H1 (cell line): ENCODE data around the gene USP1. TPM values are rescaled to one million over a fixed set of nuclear protein-coding genes. Genes with fewer than 3 reads are reported as not detected.

ENCODE experiments used
- CTCF ChIA-PET: fragments of 300-600 bp; sonication (Branson Sonifier 250); formaldehyde crosslinking; loops from one replicate; lab custom pipeline; 2021; ENCODE audit not compliant: partially characterized antibody; lab: Charles Lee
- POLR2A ChIA-PET: fragments of 300-600 bp; sonication (Branson Sonifier 250); formaldehyde crosslinking; loops from one replicate; lab custom pipeline; 2021; ENCODE audit warnings: inconsistent platforms; ENCODE audit not compliant: partially characterized antibody; lab: Charles Lee
- DNase-seq, 2 experiments: peaks; one replicate each; pipeline versions ENCODE4 v3.0.0 to v3.0.0-alpha.2; 2010 to 2022; ENCODE audit warnings: low spot score in 2 of 2, low read depth in 1 of 2, mixed read lengths in 1 of 2
- FAIRE-seq: peaks from 2 replicates; lab custom pipeline; 2011; peaks lifted over from hg19 to GRCh38; lab: Jason Lieb, UNC
- H2AFZ ChIP-seq: 2 replicates; pipeline ENCODE4 v1.8.1; 2012; ENCODE audit warnings: low read length, inconsistent platforms
- H2AK5ac ChIP-seq: 2 replicates; pipeline ENCODE4 v1.6.1; 2013; ENCODE audit warnings: low read depth, low read length
- H2BK120ac ChIP-seq: replicated peaks from 2 replicates; pipeline ENCODE3; 2013; ENCODE audit warnings: low read depth, low read length, inconsistent platforms
- H2BK12ac ChIP-seq: 2 replicates; pipeline ENCODE4 v1.6.1; 2013; ENCODE audit warnings: low read depth, low read length
- H2BK15ac ChIP-seq: 2 replicates; pipeline ENCODE4 v1.6.1; 2013; ENCODE audit warnings: low read length
- H2BK20ac ChIP-seq: 2 replicates; pipeline ENCODE4 v1.6.1; 2013; ENCODE audit warnings: low read length
- H2BK5ac ChIP-seq: 2 replicates; pipeline ENCODE4 v1.6.1; 2013; ENCODE audit warnings: low read depth, low read length
- H3K14ac ChIP-seq: 2 replicates; pipeline ENCODE4 v1.6.1; 2013; ENCODE audit warnings: inconsistent platforms; ENCODE audit not compliant: insufficient read length
- H3K18ac ChIP-seq: 2 replicates; pipeline ENCODE4 v1.6.1; 2013; ENCODE audit warnings: low read length; ENCODE audit errors: extremely low read depth
- H3K23ac ChIP-seq: 2 replicates; pipeline ENCODE4 v1.6.1; 2013; ENCODE audit warnings: inconsistent platforms; ENCODE audit not compliant: insufficient read length
- H3K23me2 ChIP-seq: 2 replicates; pipeline ENCODE4 v1.6.1; 2013; ENCODE audit warnings: low read depth, low read length
- H3K27ac ChIP-seq: 2 replicates; pipeline ENCODE4 v1.6.1; 2011; ENCODE audit warnings: low read depth, low read length, inconsistent platforms
- H3K27me3 ChIP-seq, 4 experiments: replicated peaks in 1 of 4; 1 replicate in 1 of 4; 2 replicates in 3 of 4; pipeline versions ENCODE4 v1.6.1 to v1.8.1; 2011 to 2013; ENCODE audit warnings: low read length in 3 of 4, mild to moderate bottlenecking in 3 of 4, inconsistent platforms in 2 of 4, mixed read lengths in 2 of 4, moderate library complexity in 1 of 4; ENCODE audit not compliant: control insufficient read depth in 3 of 4, insufficient read depth in 3 of 4; ENCODE audit errors: extremely low read depth in 1 of 4
- H3K36me3 ChIP-seq, 4 experiments: 2 replicates each; pipeline versions ENCODE4 v1.6.1 to v1.8.1; 2011 to 2013; ENCODE audit warnings: mild to moderate bottlenecking in 4 of 4, low read length in 3 of 4, moderate library complexity in 2 of 4, control low read depth in 1 of 4, inconsistent platforms in 1 of 4; ENCODE audit not compliant: insufficient read depth in 4 of 4, control insufficient read depth in 2 of 4
- H3K4ac ChIP-seq: replicated peaks from 2 replicates; pipeline ENCODE3; 2013; ENCODE audit warnings: low read length, low read depth, mixed read lengths, inconsistent platforms; ENCODE audit not compliant: insufficient read length
- H3K4me1 ChIP-seq, 4 experiments: replicated peaks in 1 of 4; 1 replicate in 1 of 4; 2 replicates in 3 of 4; pipeline versions ENCODE4 v1.6.1 to v1.8.1; 2011 to 2013; ENCODE audit warnings: low read length in 3 of 4, inconsistent platforms in 2 of 4, mixed read lengths in 1 of 4; ENCODE audit not compliant: insufficient read depth in 4 of 4, control insufficient read depth in 3 of 4
- H3K4me2 ChIP-seq, 2 experiments: 2 replicates each; pipeline versions ENCODE4 v1.6.1 to v1.8.1; 2011 to 2013; ENCODE audit warnings: low read depth in 2 of 2, low read length in 2 of 2, control low read depth in 1 of 2, inconsistent platforms in 1 of 2, mild to moderate bottlenecking in 1 of 2; ENCODE audit not compliant: insufficient read depth in 1 of 2
- H3K4me3 ChIP-seq, 4 experiments: fragments of 200-600, 300-600 bp in 1 of 4; sonication (generic), shearing (Covaris generic), sonication (Bioruptor Twin) in 1 of 4; 2 replicates each; pipeline versions ENCODE4 v1.5.1 to v1.8.1; 2011 to 2016; ENCODE audit warnings: low read length in 4 of 4, low read depth in 3 of 4, control low read depth in 2 of 4, inconsistent platforms in 2 of 4, mild to moderate bottlenecking in 2 of 4, mixed read lengths in 1 of 4, moderate library complexity in 1 of 4; ENCODE audit not compliant: insufficient read depth in 2 of 4; ENCODE audit errors: extremely low read depth in 1 of 4
- H3K56ac ChIP-seq: replicated peaks from 2 replicates; pipeline ENCODE3; 2013; ENCODE audit warnings: low read depth, mild to moderate bottlenecking, mixed read lengths, low read length, inconsistent platforms; ENCODE audit not compliant: insufficient read length
- H3K79me1 ChIP-seq: 2 replicates; pipeline ENCODE4 v1.6.1; 2013; ENCODE audit warnings: low read depth, low read length, control low read depth
- H3K79me2 ChIP-seq, 2 experiments: 2 replicates each; pipeline versions ENCODE4 v1.6.1 to v1.8.1; 2012 to 2013; ENCODE audit warnings: low read length in 2 of 2, mild to moderate bottlenecking in 2 of 2, inconsistent platforms in 1 of 2; ENCODE audit not compliant: insufficient read depth in 2 of 2, control insufficient read depth in 1 of 2
- H3K9ac ChIP-seq, 4 experiments: replicated peaks in 1 of 4; 1 replicate in 1 of 4; 2 replicates in 3 of 4; pipeline versions ENCODE4 v1.6.1 to v1.8.1; 2011 to 2013; ENCODE audit warnings: low read depth in 3 of 4, low read length in 3 of 4, control low read depth in 2 of 4, mild to moderate bottlenecking in 2 of 4, moderate library complexity in 2 of 4, inconsistent platforms in 1 of 4; ENCODE audit errors: extremely low read depth in 1 of 4
- H3K9me3 ChIP-seq, 2 experiments: 2 replicates each; pipeline versions ENCODE4 v1.6.1 to v1.8.1; 2012 to 2013; ENCODE audit warnings: mild to moderate bottlenecking in 2 of 2, moderate library complexity in 2 of 2, control low read depth in 1 of 2, inconsistent platforms in 1 of 2, low read depth in 1 of 2, low read length in 1 of 2, mixed read lengths in 1 of 2; ENCODE audit not compliant: insufficient read depth in 2 of 2
- H4K20me1 ChIP-seq, 2 experiments: replicated peaks in 1 of 2; 2 replicates each; pipeline versions ENCODE3 to v1.8.1; 2011 to 2013; ENCODE audit warnings: inconsistent platforms in 2 of 2, low read length in 2 of 2, mild to moderate bottlenecking in 1 of 2; ENCODE audit not compliant: insufficient read depth in 2 of 2, control insufficient read depth in 1 of 2
- H4K5ac ChIP-seq: 2 replicates; pipeline ENCODE4 v1.6.1; 2013; ENCODE audit warnings: low read length, low read depth, mixed read lengths, inconsistent platforms; ENCODE audit not compliant: insufficient read length
- H4K8ac ChIP-seq: 2 replicates; pipeline ENCODE4 v1.8.0; 2013; ENCODE audit warnings: mild to moderate bottlenecking, moderate library complexity, low read length, inconsistent platforms; ENCODE audit not compliant: insufficient read depth; ENCODE audit errors: extremely low read depth
- H4K91ac ChIP-seq: replicated peaks from 2 replicates; pipeline ENCODE3; 2013; ENCODE audit warnings: low read length, mixed read lengths, inconsistent platforms; ENCODE audit not compliant: insufficient read length
- BACH1 ChIP-seq: IDR thresholded peaks from 2 replicates; pipeline ENCODE4 v1.6.1; 2012; ENCODE audit warnings: low read length, improper control_type of control experiment
- CEBPB ChIP-seq: IDR thresholded peaks from 2 replicates; pipeline ENCODE4 v1.6.1; 2012; ENCODE audit warnings: low read depth, low read length
- E2F6 ChIP-seq: IDR thresholded peaks from 2 replicates; pipeline ENCODE4 v1.6.1; 2012; ENCODE audit warnings: inconsistent platforms
- EGR1 ChIP-seq: IDR thresholded peaks from 2 replicates; pipeline ENCODE4 v1.6.1; 2011; ENCODE audit warnings: low read depth, low read length, borderline replicate concordance
- EZH2 ChIP-seq: fragments of 200-600 bp; sonication (generic); IDR thresholded peaks from 2 replicates; pipeline ENCODE4 v1.7.1; 2012; ENCODE audit warnings: low read depth, mild to moderate bottlenecking, moderate library complexity, low read length, inconsistent platforms; ENCODE audit not compliant: severe bottlenecking
- GABPA ChIP-seq: IDR thresholded peaks from 2 replicates; pipeline ENCODE4 v1.6.1; 2011; ENCODE audit warnings: mild to moderate bottlenecking, low read length, moderate library complexity, borderline replicate concordance; ENCODE audit not compliant: insufficient read depth
- HDAC6 ChIP-seq: IDR thresholded peaks from one replicate; pipeline ENCODE4 v1.7.1; 2012; ENCODE audit warnings: low read depth, mild to moderate bottlenecking, inconsistent platforms, low read length, moderate library complexity
- JUN ChIP-seq: IDR thresholded peaks from 2 replicates; pipeline ENCODE4 v1.6.1; 2011; ENCODE audit warnings: low read depth, mild to moderate bottlenecking, improper control_type of control experiment, low read length
- NRF1 ChIP-seq: IDR thresholded peaks from 2 replicates; pipeline ENCODE4 v1.6.1; 2011; ENCODE audit warnings: mild to moderate bottlenecking, low read depth, low read length, improper control_type of control experiment
- SIN3A ChIP-seq, 2 experiments: IDR thresholded peaks in 1 of 2; conservative IDR thresholded peaks in 1 of 2; 2 replicates each; pipeline ENCODE4 v1.6.1; 2011 to 2012; ENCODE audit warnings: low read length in 2 of 2, improper control_type of control experiment in 1 of 2, low read depth in 1 of 2, mild to moderate bottlenecking in 1 of 2
- SP2 ChIP-seq: IDR thresholded peaks from 2 replicates; pipeline ENCODE4 v1.6.1; 2012; ENCODE audit warnings: mild to moderate bottlenecking, low read length, inconsistent platforms
- SP4 ChIP-seq: IDR thresholded peaks from 2 replicates; pipeline ENCODE4 v1.6.1; 2012; ENCODE audit warnings: low read length, inconsistent platforms
- TAF1 ChIP-seq: IDR thresholded peaks from 2 replicates; pipeline ENCODE4 v1.6.1; 2011; ENCODE audit warnings: mild to moderate bottlenecking, low read depth, low read length
- YY1 ChIP-seq: IDR thresholded peaks from 2 replicates; pipeline ENCODE4 v1.6.1; 2011; ENCODE audit warnings: low read depth, mild to moderate bottlenecking, low read length
- WGBS, 2 experiments: shearing (Covaris generic) in 1 of 2; methylation state at CpG; one replicate each; pipeline versions ENCODE4 v1.1.6 to v1.1.7; 2013 to 2015; ENCODE audit warnings: low lambda C conversion rate in 2 of 2, mixed read lengths in 2 of 2, inconsistent platforms in 1 of 2, low coverage in 1 of 2, missing lambda C conversion rate in 1 of 2; ENCODE audit not compliant: insufficient replicate concordance in 2 of 2, insufficient coverage in 1 of 2, insufficient read length in 1 of 2; ENCODE audit errors: extremely low coverage in 1 of 2, missing lambda C conversion rate in 1 of 2; 5-methylcytosine and 5-hydroxymethylcytosine counted together
- polyA plus RNA-seq, 7 experiments: library from polyadenylated mRNA; depleted of rRNA in 3 of 7; stranded (reverse) in 5 of 7; unstranded in 2 of 7; fragments of >200 nt in 5 of 7; fragments of 200-250 nt in 2 of 7; gene quantifications; 1 replicate in 5 of 7; 2 replicates in 1 of 7; 4 replicates in 1 of 7; pipeline versions ENCODE4 v1.2.1 to v1.2.3, GENCODE V29; 2011 to 2013; ENCODE audit warnings: missing spikeins in 2 of 7, mixed read lengths in 2 of 7
- total RNA-seq: library from RNA; stranded (reverse); fragmentation: NEBNext Ultra II Directional; extraction: Animal tissue kit (Norgen Biotek cat#: 25700); gene quantifications from 2 replicates; pipeline ENCODE4 v1.2.1, GENCODE V29; 2021
- TF ChIP-seq, protein P1 (sequence below): IDR thresholded peaks from 2 replicates; pipeline ENCODE4 v1.6.1; 2011; ENCODE audit warnings: low read depth, mild to moderate bottlenecking, low read length; ENCODE audit not compliant: insufficient read depth

Gene USP1
- total and polyA plus RNA-seq, 2 of the 8 experiments (the other 6 are each of a cell fraction or from before 2014, with no cell fraction given) = 9.1 to 49.6 TPM

GRCh38 chr1:62420214-62420613 is 16.6 kb upstream of the USP1 start:
- H3K4me2 ChIP-seq = no peak overlapping the region
- no peaks in the 10 kb centered on the region for H3K27me3 ChIP-seq
- CTCF ChIA-PET = no interaction called here
- H3K36me3 ChIP-seq = no peaks in the 10 kb centered on the region
- no peak overlapping the region for H3K27ac ChIP-seq
- H2AK5ac ChIP-seq = no peak overlapping the region
- no peak overlapping the region for H3K4me3 ChIP-seq
- H2BK15ac ChIP-seq = no peak overlapping the region
- H2AFZ ChIP-seq = no peak overlapping the region
- H2BK120ac ChIP-seq = no peak overlapping the region
- POLR2A ChIA-PET = no interaction called here
- no peak overlapping the region for H2BK12ac ChIP-seq
- H3K4ac ChIP-seq = no peak overlapping the region
- no peaks in the 10 kb centered on the region for H4K20me1 ChIP-seq
- H3K9ac ChIP-seq = no peak overlapping the region
- no peak for DNase-seq
- H3K79me2 ChIP-seq = no peaks in the 10 kb centered on the region
- H4K91ac ChIP-seq = no peak overlapping the region
- WGBS, 2 experiments = 82% methylated on average over 1 of the region's 1 CpG; no CpG with 5 or more reads in 1 of the 2 experiments
- no peak overlapping the region for H3K18ac ChIP-seq
- no peak overlapping the region for H2BK20ac ChIP-seq
- no peak overlapping the region for H3K56ac ChIP-seq
- no peaks in the 10 kb centered on the region for H3K9me3 ChIP-seq
- FAIRE-seq = no peak
- H2BK5ac ChIP-seq = no peak overlapping the region
- H3K23ac ChIP-seq = no peak overlapping the region
- H4K8ac ChIP-seq = no peak overlapping the region
- peaks cover 0 to 5% (median 1%) of the 10 kb centered on the region in 4 experiments; a peak in 2 of 7 replicates for H3K4me1 ChIP-seq
- no peaks in the 10 kb centered on the region for H3K23me2 ChIP-seq
- H3K14ac ChIP-seq = no peak overlapping the region
- no peak overlapping the region for H4K5ac ChIP-seq
- no peaks in the 10 kb centered on the region for H3K79me1 ChIP-seq
- TF ChIP-seq YY1 (no peak), EGR1 (no peak), SP2 (no peak), TAF1 (no peak), JUN (no peak), E2F6 (no peak), NRF1 (no peak), SIN3A (conservative IDR thresholded peaks at IDR 0.05 in 1 of 2, IDR thresholded peaks at IDR 0.05 in 1 of 2; ENCODE audit: low read depth in 1 of 2, low read length in 2 of 2) (no peak), CEBPB (no peak), SP4 (no peak), EZH2 (no peak), GABPA (no peak), BACH1 (no peak), HDAC6 (no peak)
- TF ChIP-seq, protein P1, sequence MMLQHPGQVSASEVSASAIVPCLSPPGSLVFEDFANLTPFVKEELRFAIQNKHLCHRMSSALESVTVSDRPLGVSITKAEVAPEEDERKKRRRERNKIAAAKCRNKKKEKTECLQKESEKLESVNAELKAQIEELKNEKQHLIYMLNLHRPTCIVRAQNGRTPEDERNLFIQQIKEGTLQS = no peak
